Measurements from ENCODE around the gene PTPRE.

The PTPRE gene

GRCh38 chr10:127906548-127907377 lies at the start of gene PTPRE:
Gene PTPRE, plus strand, starts transcription at chr10:127907103. Its CDS starts 133,779 bp downstream, at chr10:128040882.
- peak; percentile 95 for DNase-seq (ENCODE audit: low spot score)

GRCh38 chr10:127860592-127860991 lies 46.3 kb upstream of the PTPRE start:
- no peak for DNase-seq (ENCODE audit: low spot score)

- no peak for DNase-seq (ENCODE audit: low spot score)
Measured at GRCh38 chr10:127863231-127863825, 43.6 kb upstream of the PTPRE start.

GRCh38 chr10:127866276-127867013 lies 40.5 kb upstream of the PTPRE start:
- no peak for DNase-seq (ENCODE audit: low spot score)

GRCh38 chr10:127867805-127868204 lies 39.1 kb upstream of the PTPRE start:
- DNase-seq (ENCODE audit: low spot score), result no peak

GRCh38 chr10:127869329-127869728 lies 37.6 kb upstream of the PTPRE start:
- DNase-seq (ENCODE audit: low spot score), result no peak

- DNase-seq (ENCODE audit: low spot score), result no peak
Measured at GRCh38 chr10:127871631-127872010, 35.3 kb upstream of the PTPRE start.

GRCh38 chr10:127872011-127872761 lies 34.7 kb upstream of the PTPRE start:
- no peak for DNase-seq (ENCODE audit: low spot score)

- DNase-seq (ENCODE audit: low spot score), result no peak
Measured at GRCh38 chr10:127872871-127873600, 33.9 kb upstream of the PTPRE start.

GRCh38 chr10:127873901-127874470 lies 32.9 kb upstream of the PTPRE start:
- DNase-seq (ENCODE audit: low spot score), result no peak

GRCh38 chr10:127874671-127875448 lies 32.0 kb upstream of the PTPRE start:
- DNase-seq (ENCODE audit: low spot score), result no peak

- no peak for DNase-seq (ENCODE audit: low spot score)
Measured at GRCh38 chr10:127875449-127875765, 31.5 kb upstream of the PTPRE start.

GRCh38 chr10:127875916-127876315 lies 31.0 kb upstream of the PTPRE start:
- no peak for DNase-seq (ENCODE audit: low spot score)

GRCh38 chr10:127877116-127877515 lies 29.8 kb upstream of the PTPRE start:
- DNase-seq (ENCODE audit: low spot score), result no peak

- DNase-seq (ENCODE audit: low spot score), result no peak
Measured at GRCh38 chr10:127877699-127878098, 29.2 kb upstream of the PTPRE start.

- DNase-seq (ENCODE audit: low spot score), result no peak
Measured at GRCh38 chr10:127878475-127879055, 28.3 kb upstream of the PTPRE start.

GRCh38 chr10:127880557-127880956 lies 26.3 kb upstream of the PTPRE start:
- DNase-seq (ENCODE audit: low spot score), result no peak

GRCh38 chr10:127881262-127881661 lies 25.6 kb upstream of the PTPRE start:
- no peak for DNase-seq (ENCODE audit: low spot score)

- DNase-seq (ENCODE audit: low spot score), result no peak
Measured at GRCh38 chr10:127882391-127882790, 24.5 kb upstream of the PTPRE start.

GRCh38 chr10:127882801-127883459 lies 24.0 kb upstream of the PTPRE start:
- DNase-seq (ENCODE audit: low spot score), result no peak
